Smooth muscle cell (in vitro differentiated cells): Measurements from ENCODE around the gene COPS9. TPM values are rescaled to one million over a fixed set of nuclear protein-coding genes. Genes with fewer than 3 reads are reported as not detected.

Experiments
- DNase-seq: peaks from one replicate; lab custom pipeline; 2025; ENCODE audit not compliant: unreplicated experiment; lab: John Stamatoyannopoulos, UW
- H2AFZ ChIP-seq: fragments of 200-600 bp; sonication (generic); 2 replicates; pipeline ENCODE4 v1.6.0; 2016; ENCODE audit warnings: antibody characterized with exemption, low read depth, mild to moderate bottlenecking
- H3F3A ChIP-seq: fragments of 200-600 bp; sonication (generic); 2 replicates; pipeline ENCODE4 v1.6.0; 2017; ENCODE audit warnings: antibody characterized with exemption, low read depth
- H3K27ac ChIP-seq: fragments of 200-600 bp; sonication (generic); 2 replicates; pipeline ENCODE4 v1.5.1; 2016; ENCODE audit warnings: low read depth, mild to moderate bottlenecking
- H3K27me3 ChIP-seq: fragments of 200-600 bp; sonication (generic); 2 replicates; pipeline ENCODE4 v1.6.1; 2016; ENCODE audit warnings: low read depth, mild to moderate bottlenecking
- H3K36me3 ChIP-seq: fragments of 200-600 bp; sonication (generic); 2 replicates; pipeline ENCODE4 v1.5.1; 2016; ENCODE audit warnings: low read depth
- H3K4me1 ChIP-seq: fragments of 200-600 bp; sonication (generic); 2 replicates; pipeline ENCODE4 v1.5.1; 2016; ENCODE audit warnings: low read depth
- H3K4me2 ChIP-seq: fragments of 200-600 bp; sonication (generic); 2 replicates; pipeline ENCODE4 v1.6.0; 2016; ENCODE audit warnings: mild to moderate bottlenecking
- H3K4me3 ChIP-seq: fragments of 200-600 bp; sonication (generic); 2 replicates; pipeline ENCODE4 v1.5.1; 2016; ENCODE audit warnings: mild to moderate bottlenecking
- H3K79me2 ChIP-seq: fragments of 200-600 bp; sonication (generic); 2 replicates; pipeline ENCODE4 v1.6.0; 2016; ENCODE audit warnings: low read depth, mild to moderate bottlenecking
- H3K9ac ChIP-seq: fragments of 200-600 bp; sonication (generic); 2 replicates; pipeline ENCODE4 v1.6.0; 2016; ENCODE audit warnings: low read depth
- H3K9me3 ChIP-seq: fragments of 200-600 bp; sonication (generic); replicated peaks from 2 replicates; pipeline ENCODE4 v1.5.1; 2016; ENCODE audit warnings: low read depth
- H4K20me1 ChIP-seq: fragments of 200-600 bp; sonication (generic); 2 replicates; pipeline ENCODE4 v1.6.0; 2016; ENCODE audit warnings: low read depth
- CTCF ChIP-seq: fragments of 200-600 bp; sonication (generic); IDR thresholded peaks from 2 replicates; pipeline ENCODE4 v1.5.1; 2017; ENCODE audit warnings: borderline replicate concordance, mild to moderate bottlenecking, antibody characterized with exemption; ENCODE audit not compliant: insufficient read depth, poor library complexity, severe bottlenecking
- WGBS: methylation state at CpG from one replicate; pipeline ENCODE4 v1.1.7; 2016; ENCODE audit warnings: low lambda C conversion rate; 5-methylcytosine and 5-hydroxymethylcytosine counted together
- polyA plus RNA-seq: library from polyadenylated mRNA; unstranded; fragments of >200 nt; fragmentation: Nextera tagmentation; extraction: Ambion mirVana; gene quantifications from 2 replicates; pipeline ENCODE4 v1.2.1, GENCODE V29; 2016
- total RNA-seq: library from RNA; depleted of rRNA; stranded (reverse); fragments of >200 nt; gene quantifications from 2 replicates; pipeline ENCODE4 v1.2.3, GENCODE V29; 2014

Gene COPS9
- total and polyA plus RNA-seq, 2 experiments from 2014 or later: 157 to 296 TPM

DNA sequence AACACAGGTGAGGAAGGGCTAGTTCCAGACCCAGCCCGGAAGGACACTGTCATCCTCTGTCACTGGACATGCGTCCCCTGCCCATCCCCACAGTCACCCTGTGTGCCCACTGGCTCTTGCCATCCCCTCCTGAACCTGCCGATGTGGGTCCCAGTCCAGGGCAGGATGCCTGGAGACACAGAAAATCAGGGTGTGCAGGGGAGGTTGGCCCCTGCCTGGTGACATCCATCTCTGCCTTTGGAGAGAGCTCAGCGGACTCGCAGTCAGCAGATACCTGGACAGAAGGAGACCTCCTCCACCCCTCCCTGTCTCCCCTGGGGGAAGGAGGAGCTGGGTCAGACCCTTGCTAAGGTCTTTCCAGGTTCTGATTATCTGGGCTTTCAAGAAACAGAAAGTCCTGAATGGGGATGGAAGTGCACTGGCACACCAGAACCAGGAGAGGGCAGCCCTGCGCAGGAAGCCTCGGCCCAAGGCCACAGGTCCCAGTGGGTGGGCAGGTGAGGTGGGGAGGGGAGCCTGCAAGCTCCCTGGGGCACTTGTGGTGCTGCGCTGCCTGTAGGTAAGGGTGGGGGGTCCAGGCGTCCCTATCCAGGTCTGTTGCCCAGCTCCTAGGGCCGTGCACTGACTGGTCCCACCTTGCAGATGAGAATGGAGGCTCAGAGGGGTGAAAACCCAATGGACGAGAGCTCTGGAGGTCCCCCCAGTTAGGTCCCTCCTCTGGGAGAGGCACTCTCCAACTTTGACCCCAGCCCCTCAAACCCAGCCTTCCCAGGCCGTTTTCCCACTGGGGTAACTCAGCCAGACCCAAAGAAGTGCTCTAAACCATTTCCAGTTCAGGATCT, 14.1 kb upstream of the COPS9 start:
- H3K79me2 ChIP-seq: no peaks in the 10 kb centered on the region
- H3K4me1 ChIP-seq: peaks cover 6% of the 10 kb centered on the region
- TF ChIP-seq CTCF: peak; percentile 76
- H3K4me3 ChIP-seq: no peak overlapping the region
- no peak overlapping the region for H3K27ac ChIP-seq
- WGBS: 35% methylated on average over 12 of the region's 12 CpGs
- H3K4me2 ChIP-seq: no peak overlapping the region
- H3K9ac ChIP-seq: no peak overlapping the region
- H2AFZ ChIP-seq: no peak overlapping the region
- peak; percentile 5 for DNase-seq
- no peaks in the 10 kb centered on the region for H3K9me3 ChIP-seq
- H3F3A ChIP-seq: no peaks in the 10 kb centered on the region
- H3K36me3 ChIP-seq: no peaks in the 10 kb centered on the region
- H3K27me3 ChIP-seq: peaks cover 11% of the 10 kb centered on the region
- H4K20me1 ChIP-seq: no peaks in the 10 kb centered on the region

- 94% methylated on average over 17 of the region's 20 CpGs for WGBS
- no peak for DNase-seq
- Histone ChIP-seq H3K27me3 (peaks cover 8% of the 10 kb centered on the region), H3K4me1 (no peaks in the 10 kb centered on the region), H2AFZ (no peak overlapping the region), H3K9me3 (no peaks in the 10 kb centered on the region), H3F3A (no peaks in the 10 kb centered on the region), H3K79me2 (no peaks in the 10 kb centered on the region), H3K4me3 (no peak overlapping the region), H3K4me2 (no peak overlapping the region), H4K20me1 (no peaks in the 10 kb centered on the region), H3K9ac (no peak overlapping the region), H3K27ac (no peak overlapping the region), H3K36me3 (no peaks in the 10 kb centered on the region)
- TF ChIP-seq CTCF: no peak
These were observed 11.9 kb upstream of the COPS9 start for GRCh38 chr2:240147911-240148587.

- Histone ChIP-seq H3K36me3 (no peaks in the 10 kb centered on the region), H3F3A (no peaks in the 10 kb centered on the region), H3K27ac (no peak overlapping the region), H3K9ac (no peak overlapping the region), H3K4me2 (no peak overlapping the region), H3K4me1 (no peaks in the 10 kb centered on the region), H3K4me3 (no peak overlapping the region), H3K79me2 (no peaks in the 10 kb centered on the region), H3K9me3 (no peaks in the 10 kb centered on the region), H4K20me1 (no peaks in the 10 kb centered on the region), H2AFZ (no peak overlapping the region), H3K27me3 (peaks cover 2% of the 10 kb centered on the region)
- WGBS: 89% methylated on average over 5 of the region's 5 CpGs
- no peak for DNase-seq
- no peak for TF ChIP-seq CTCF
These were observed 11.3 kb upstream of the COPS9 start for GRCh38 chr2:240147382-240147781.
